ENCODE data around the gene RNF43. TPM values are rescaled to one million over a fixed set of nuclear protein-coding genes. Genes with fewer than 3 reads are reported as not detected.

RNF43 gene
- total and polyA plus RNA-seq, 2 of the 13 experiments (the other 11 are each of a cell fraction or from before 2014, with no cell fraction given) = 31.0 to 53.4 TPM

GRCh38 chr17:58369214-58370031 lies 47.9 kb downstream of the RNF43 start:
- TSS peak; percentile 47 for BruUV-seq (replicated peaks)
- Histone ChIP-seq H3K27me3 (ENCODE audit: control insufficient read depth in 1 of 2, insufficient read depth in 2 of 2, low read length in 2 of 2) (no peaks in the 10 kb centered on the region), H3K4me3 (replicated peaks in 1 of 3; ENCODE audit: insufficient read depth in 1 of 3, low read depth in 2 of 3, low read length in 3 of 3) (peak overlapping the region in 2 of 3 experiments; percentile 1 to 47; a peak in 3 of 6 replicates), H2AFZ (ENCODE audit: low read length) (no peak overlapping the region), H3K4me1 (ENCODE audit: insufficient read depth, low read length) (peaks cover 97% of the 10 kb centered on the region), H3K79me2 (ENCODE audit: insufficient read depth, low read length) (peaks cover 87% of the 10 kb centered on the region), H4K20me1 (ENCODE audit: insufficient read depth, low read length) (no peaks in the 10 kb centered on the region), H3K9me3 (ENCODE audit: low read length) (no peaks in the 10 kb centered on the region), H3K4me2 (ENCODE audit: low read depth, low read length) (peak overlapping the region; percentile 80), H3K36me3 (replicated peaks in 1 of 2; ENCODE audit: control insufficient read depth in 1 of 2, insufficient read depth in 2 of 2, low read length in 2 of 2) (peaks cover 39 to 62% of the 10 kb centered on the region in 2 experiments), H3K9ac (ENCODE audit: insufficient read depth, low read depth, low read length) (peak overlapping the region; percentile 79), H3K27ac (ENCODE audit: extremely low read length, insufficient read depth, low read length) (peak overlapping the region; percentile 92)
- intact Hi-C loops (cut with micrococcal nuclease; ENCODE audit: unreplicated experiment) = loop anchor here (1.0 kb wide), 4 partner anchors 12 to 48 kb away; partner anchors contain the start of genes RNF43 and SUPT4H1
- ATAC-seq = peak; percentile 93
- peak; percentile 90 for FAIRE-seq
- ChIA-PET POLR2A (interaction anchor here (0.6 to 12.9 kb wide), 17 partner anchors 10 to 1456 kb away, joined by 3 to 458 read pairs (median 6); partner anchors contain the start of genes MTMR4, RNF43, SUPT4H1 and TRIM25), CTCF (ENCODE audit: low intra/inter-chr PET ratio, low total read pairs) (no interaction called here)
- 15% methylated on average over 5 of the region's 5 CpGs for WGBS (ENCODE audit: low lambda C conversion rate)
- in situ Hi-C loops (cut with HindIII; ENCODE audit: extremely low pct_ligation_motif_present, low pct_unique_long_range_greater_than_20kb) = no loop called here
- DNase-seq (ENCODE audit: low spot score) = peak; percentile 97
- TF ChIP-seq MEIS1 (CRISPR knock-in tag; IDR thresholded peaks at IDR 0.05; ENCODE audit: borderline replicate concordance) (peak; percentile 90; the same call in 1 of the 2 replicates), ELF3 (CRISPR knock-in tag; IDR thresholded peaks at IDR 0.05) (0 out of 2 replicates have a peak, but pooled peaks have one; percentile 28), HDAC1 (CRISPR knock-in tag; IDR thresholded peaks at IDR 0.05) (peak; percentile 77), KAT7 (CRISPR knock-in tag; IDR thresholded peaks at IDR 0.05; ENCODE audit: borderline replicate concordance) (no peak; the same call in 1 of the 2 replicates), ZSCAN30 (CRISPR knock-in tag; IDR thresholded peaks at IDR 0.05) (no peak), EEA1 (CRISPR knock-in tag; IDR thresholded peaks at IDR 0.05; ENCODE audit: borderline replicate concordance) (no peak), MZF1 (CRISPR knock-in tag; IDR thresholded peaks at IDR 0.05; ENCODE audit: borderline replicate concordance) (no peak), ZNF569 (CRISPR knock-in tag; IDR thresholded peaks at IDR 0.05; ENCODE audit: borderline replicate concordance) (no peak), FLYWCH1 (CRISPR knock-in tag; IDR thresholded peaks at IDR 0.05) (no peak), MLLT10 (CRISPR knock-in tag; IDR thresholded peaks at IDR 0.05) (no peak), ATF7-NPFF (CRISPR knock-in tag; IDR thresholded peaks at IDR 0.05; ENCODE audit: low read depth) (no peak), ZNF12 (CRISPR knock-in tag; IDR thresholded peaks at IDR 0.05) (0 out of 2 replicates have a peak, but pooled peaks have one; percentile 29), PHF8 (CRISPR knock-in tag; IDR thresholded peaks at IDR 0.05) (no peak), TIGD3 (CRISPR knock-in tag; IDR thresholded peaks at IDR 0.05; ENCODE audit: borderline replicate concordance) (no peak), ZNF468 (CRISPR knock-in tag; IDR thresholded peaks at IDR 0.05) (no peak), ZBTB7B (CRISPR knock-in tag; IDR thresholded peaks at IDR 0.05) (no peak), ZNF83 (CRISPR knock-in tag; IDR thresholded peaks at IDR 0.05; ENCODE audit: borderline replicate concordance) (no peak), SP2 (CRISPR knock-in tag; IDR thresholded peaks at IDR 0.05) (no peak), E2F2 (CRISPR knock-in tag; IDR thresholded peaks at IDR 0.05; ENCODE audit: borderline replicate concordance) (no peak), ZNF235 (CRISPR knock-in tag; IDR thresholded peaks at IDR 0.05; ENCODE audit: borderline replicate concordance) (no peak), KDM4B (CRISPR knock-in tag; IDR thresholded peaks at IDR 0.05) (no peak), ZNF557 (CRISPR knock-in tag; IDR thresholded peaks at IDR 0.05) (no peak), ZSCAN31 (CRISPR knock-in tag; IDR thresholded peaks at IDR 0.05; ENCODE audit: low read depth) (no peak), ZNF556 (CRISPR knock-in tag; IDR thresholded peaks at IDR 0.05; ENCODE audit: borderline replicate concordance) (peak; percentile 79; the same call in 1 of the 2 replicates)
